H1 (cell line): ENCODE measurements around the gene CHST1. TPM values are rescaled to one million over a fixed set of nuclear protein-coding genes. Genes with fewer than 3 reads are reported as not detected.

Experiments used
- CTCF ChIA-PET: fragments of 300-600 bp; sonication (Branson Sonifier 250); formaldehyde crosslinking; loops from one replicate; lab custom pipeline; 2021; ENCODE audit not compliant: partially characterized antibody; lab: Charles Lee
- POLR2A ChIA-PET: fragments of 300-600 bp; sonication (Branson Sonifier 250); formaldehyde crosslinking; loops from one replicate; lab custom pipeline; 2021; ENCODE audit warnings: inconsistent platforms; ENCODE audit not compliant: partially characterized antibody; lab: Charles Lee
- DNase-seq, 2 experiments: peaks; one replicate each; pipeline versions ENCODE4 v3.0.0 to v3.0.0-alpha.2; 2010 to 2022; ENCODE audit warnings: low spot score in 2 of 2, low read depth in 1 of 2, mixed read lengths in 1 of 2
- FAIRE-seq: peaks from 2 replicates; lab custom pipeline; 2011; peaks lifted over from hg19 to GRCh38; lab: Jason Lieb, UNC
- H2AFZ ChIP-seq: 2 replicates; pipeline ENCODE4 v1.8.1; 2012; ENCODE audit warnings: low read length, inconsistent platforms
- H2AK5ac ChIP-seq: 2 replicates; pipeline ENCODE4 v1.6.1; 2013; ENCODE audit warnings: low read depth, low read length
- H2BK120ac ChIP-seq: replicated peaks from 2 replicates; pipeline ENCODE3; 2013; ENCODE audit warnings: low read depth, low read length, inconsistent platforms
- H2BK12ac ChIP-seq: 2 replicates; pipeline ENCODE4 v1.6.1; 2013; ENCODE audit warnings: low read depth, low read length
- H2BK15ac ChIP-seq: 2 replicates; pipeline ENCODE4 v1.6.1; 2013; ENCODE audit warnings: low read length
- H2BK20ac ChIP-seq: 2 replicates; pipeline ENCODE4 v1.6.1; 2013; ENCODE audit warnings: low read length
- H2BK5ac ChIP-seq: 2 replicates; pipeline ENCODE4 v1.6.1; 2013; ENCODE audit warnings: low read depth, low read length
- H3K14ac ChIP-seq: 2 replicates; pipeline ENCODE4 v1.6.1; 2013; ENCODE audit warnings: inconsistent platforms; ENCODE audit not compliant: insufficient read length
- H3K18ac ChIP-seq: 2 replicates; pipeline ENCODE4 v1.6.1; 2013; ENCODE audit warnings: low read length; ENCODE audit errors: extremely low read depth
- H3K23ac ChIP-seq: 2 replicates; pipeline ENCODE4 v1.6.1; 2013; ENCODE audit warnings: inconsistent platforms; ENCODE audit not compliant: insufficient read length
- H3K23me2 ChIP-seq: 2 replicates; pipeline ENCODE4 v1.6.1; 2013; ENCODE audit warnings: low read depth, low read length
- H3K27ac ChIP-seq: 2 replicates; pipeline ENCODE4 v1.6.1; 2011; ENCODE audit warnings: low read depth, low read length, inconsistent platforms
- H3K27me3 ChIP-seq, 4 experiments: replicated peaks in 1 of 4; 1 replicate in 1 of 4; 2 replicates in 3 of 4; pipeline versions ENCODE4 v1.6.1 to v1.8.1; 2011 to 2013; ENCODE audit warnings: low read length in 3 of 4, mild to moderate bottlenecking in 3 of 4, inconsistent platforms in 2 of 4, mixed read lengths in 2 of 4, moderate library complexity in 1 of 4; ENCODE audit not compliant: control insufficient read depth in 3 of 4, insufficient read depth in 3 of 4; ENCODE audit errors: extremely low read depth in 1 of 4
- H3K36me3 ChIP-seq, 4 experiments: 2 replicates each; pipeline versions ENCODE4 v1.6.1 to v1.8.1; 2011 to 2013; ENCODE audit warnings: mild to moderate bottlenecking in 4 of 4, low read length in 3 of 4, moderate library complexity in 2 of 4, control low read depth in 1 of 4, inconsistent platforms in 1 of 4; ENCODE audit not compliant: insufficient read depth in 4 of 4, control insufficient read depth in 2 of 4
- H3K4ac ChIP-seq: replicated peaks from 2 replicates; pipeline ENCODE3; 2013; ENCODE audit warnings: low read length, low read depth, mixed read lengths, inconsistent platforms; ENCODE audit not compliant: insufficient read length
- H3K4me1 ChIP-seq, 4 experiments: replicated peaks in 1 of 4; 1 replicate in 1 of 4; 2 replicates in 3 of 4; pipeline versions ENCODE4 v1.6.1 to v1.8.1; 2011 to 2013; ENCODE audit warnings: low read length in 3 of 4, inconsistent platforms in 2 of 4, mixed read lengths in 1 of 4; ENCODE audit not compliant: insufficient read depth in 4 of 4, control insufficient read depth in 3 of 4
- H3K4me2 ChIP-seq, 2 experiments: 2 replicates each; pipeline versions ENCODE4 v1.6.1 to v1.8.1; 2011 to 2013; ENCODE audit warnings: low read depth in 2 of 2, low read length in 2 of 2, control low read depth in 1 of 2, inconsistent platforms in 1 of 2, mild to moderate bottlenecking in 1 of 2; ENCODE audit not compliant: insufficient read depth in 1 of 2
- H3K4me3 ChIP-seq, 4 experiments: fragments of 200-600, 300-600 bp in 1 of 4; sonication (generic), shearing (Covaris generic), sonication (Bioruptor Twin) in 1 of 4; 2 replicates each; pipeline versions ENCODE4 v1.5.1 to v1.8.1; 2011 to 2016; ENCODE audit warnings: low read length in 4 of 4, low read depth in 3 of 4, control low read depth in 2 of 4, inconsistent platforms in 2 of 4, mild to moderate bottlenecking in 2 of 4, mixed read lengths in 1 of 4, moderate library complexity in 1 of 4; ENCODE audit not compliant: insufficient read depth in 2 of 4; ENCODE audit errors: extremely low read depth in 1 of 4
- H3K56ac ChIP-seq: replicated peaks from 2 replicates; pipeline ENCODE3; 2013; ENCODE audit warnings: low read depth, mild to moderate bottlenecking, mixed read lengths, low read length, inconsistent platforms; ENCODE audit not compliant: insufficient read length
- H3K79me1 ChIP-seq: 2 replicates; pipeline ENCODE4 v1.6.1; 2013; ENCODE audit warnings: low read depth, low read length, control low read depth
- H3K79me2 ChIP-seq, 2 experiments: 2 replicates each; pipeline versions ENCODE4 v1.6.1 to v1.8.1; 2012 to 2013; ENCODE audit warnings: low read length in 2 of 2, mild to moderate bottlenecking in 2 of 2, inconsistent platforms in 1 of 2; ENCODE audit not compliant: insufficient read depth in 2 of 2, control insufficient read depth in 1 of 2
- H3K9ac ChIP-seq, 4 experiments: replicated peaks in 1 of 4; 1 replicate in 1 of 4; 2 replicates in 3 of 4; pipeline versions ENCODE4 v1.6.1 to v1.8.1; 2011 to 2013; ENCODE audit warnings: low read depth in 3 of 4, low read length in 3 of 4, control low read depth in 2 of 4, mild to moderate bottlenecking in 2 of 4, moderate library complexity in 2 of 4, inconsistent platforms in 1 of 4; ENCODE audit errors: extremely low read depth in 1 of 4
- H3K9me3 ChIP-seq, 2 experiments: 2 replicates each; pipeline versions ENCODE4 v1.6.1 to v1.8.1; 2012 to 2013; ENCODE audit warnings: mild to moderate bottlenecking in 2 of 2, moderate library complexity in 2 of 2, control low read depth in 1 of 2, inconsistent platforms in 1 of 2, low read depth in 1 of 2, low read length in 1 of 2, mixed read lengths in 1 of 2; ENCODE audit not compliant: insufficient read depth in 2 of 2
- H4K20me1 ChIP-seq, 2 experiments: replicated peaks in 1 of 2; 2 replicates each; pipeline versions ENCODE3 to v1.8.1; 2011 to 2013; ENCODE audit warnings: inconsistent platforms in 2 of 2, low read length in 2 of 2, mild to moderate bottlenecking in 1 of 2; ENCODE audit not compliant: insufficient read depth in 2 of 2, control insufficient read depth in 1 of 2
- H4K5ac ChIP-seq: 2 replicates; pipeline ENCODE4 v1.6.1; 2013; ENCODE audit warnings: low read length, low read depth, mixed read lengths, inconsistent platforms; ENCODE audit not compliant: insufficient read length
- H4K8ac ChIP-seq: 2 replicates; pipeline ENCODE4 v1.8.0; 2013; ENCODE audit warnings: mild to moderate bottlenecking, moderate library complexity, low read length, inconsistent platforms; ENCODE audit not compliant: insufficient read depth; ENCODE audit errors: extremely low read depth
- H4K91ac ChIP-seq: replicated peaks from 2 replicates; pipeline ENCODE3; 2013; ENCODE audit warnings: low read length, mixed read lengths, inconsistent platforms; ENCODE audit not compliant: insufficient read length
- CEBPB ChIP-seq: IDR thresholded peaks from 2 replicates; pipeline ENCODE4 v1.6.1; 2012; ENCODE audit warnings: low read depth, low read length
- CTBP2 ChIP-seq: IDR thresholded peaks from 2 replicates; pipeline ENCODE4 v1.7.0; 2011; ENCODE audit warnings: borderline replicate concordance, mild to moderate bottlenecking, moderate library complexity, mixed read lengths, low read length; ENCODE audit not compliant: insufficient read depth, insufficient read length
- FOSL1 ChIP-seq: IDR thresholded peaks from 2 replicates; pipeline ENCODE4 v1.6.1; 2011; ENCODE audit warnings: mild to moderate bottlenecking, low read depth, low read length, moderate library complexity; ENCODE audit not compliant: insufficient read depth
- RFX5 ChIP-seq: IDR thresholded peaks from 2 replicates; pipeline ENCODE4 v1.6.1; 2011; ENCODE audit warnings: low read depth, low read length, improper control_type of control experiment, borderline replicate concordance
- SP1 ChIP-seq: IDR thresholded peaks from 2 replicates; pipeline ENCODE4 v1.6.1; 2011; ENCODE audit warnings: low read depth, low read length
- TAF1 ChIP-seq: IDR thresholded peaks from 2 replicates; pipeline ENCODE4 v1.6.1; 2011; ENCODE audit warnings: mild to moderate bottlenecking, low read depth, low read length
- TCF12 ChIP-seq: IDR thresholded peaks from 2 replicates; pipeline ENCODE4 v1.6.1; 2011; ENCODE audit warnings: low read depth, mild to moderate bottlenecking, low read length
- TEAD4 ChIP-seq: IDR thresholded peaks from 2 replicates; pipeline ENCODE4 v1.6.1; 2012; ENCODE audit warnings: low read depth, low read length, inconsistent platforms, mixed read lengths
- WGBS, 2 experiments: shearing (Covaris generic) in 1 of 2; methylation state at CpG; one replicate each; pipeline versions ENCODE4 v1.1.6 to v1.1.7; 2013 to 2015; ENCODE audit warnings: low lambda C conversion rate in 2 of 2, mixed read lengths in 2 of 2, inconsistent platforms in 1 of 2, low coverage in 1 of 2, missing lambda C conversion rate in 1 of 2; ENCODE audit not compliant: insufficient replicate concordance in 2 of 2, insufficient coverage in 1 of 2, insufficient read length in 1 of 2; ENCODE audit errors: extremely low coverage in 1 of 2, missing lambda C conversion rate in 1 of 2; 5-methylcytosine and 5-hydroxymethylcytosine counted together
- polyA plus RNA-seq, 7 experiments: library from polyadenylated mRNA; depleted of rRNA in 3 of 7; stranded (reverse) in 5 of 7; unstranded in 2 of 7; fragments of >200 nt in 5 of 7; fragments of 200-250 nt in 2 of 7; gene quantifications; 1 replicate in 5 of 7; 2 replicates in 1 of 7; 4 replicates in 1 of 7; pipeline versions ENCODE4 v1.2.1 to v1.2.3, GENCODE V29; 2011 to 2013; ENCODE audit warnings: missing spikeins in 2 of 7, mixed read lengths in 2 of 7
- total RNA-seq: library from RNA; stranded (reverse); fragmentation: NEBNext Ultra II Directional; extraction: Animal tissue kit (Norgen Biotek cat#: 25700); gene quantifications from 2 replicates; pipeline ENCODE4 v1.2.1, GENCODE V29; 2021
- TF ChIP-seq, protein P1 (sequence below): IDR thresholded peaks from 2 replicates; pipeline ENCODE4 v1.6.1; 2012; ENCODE audit warnings: low read length, inconsistent platforms

CHST1 gene
- total and polyA plus RNA-seq, 2 of the 8 experiments (the other 6 are each of a cell fraction or from before 2014, with no cell fraction given), result 1.6 to 3.8 TPM

DNA sequence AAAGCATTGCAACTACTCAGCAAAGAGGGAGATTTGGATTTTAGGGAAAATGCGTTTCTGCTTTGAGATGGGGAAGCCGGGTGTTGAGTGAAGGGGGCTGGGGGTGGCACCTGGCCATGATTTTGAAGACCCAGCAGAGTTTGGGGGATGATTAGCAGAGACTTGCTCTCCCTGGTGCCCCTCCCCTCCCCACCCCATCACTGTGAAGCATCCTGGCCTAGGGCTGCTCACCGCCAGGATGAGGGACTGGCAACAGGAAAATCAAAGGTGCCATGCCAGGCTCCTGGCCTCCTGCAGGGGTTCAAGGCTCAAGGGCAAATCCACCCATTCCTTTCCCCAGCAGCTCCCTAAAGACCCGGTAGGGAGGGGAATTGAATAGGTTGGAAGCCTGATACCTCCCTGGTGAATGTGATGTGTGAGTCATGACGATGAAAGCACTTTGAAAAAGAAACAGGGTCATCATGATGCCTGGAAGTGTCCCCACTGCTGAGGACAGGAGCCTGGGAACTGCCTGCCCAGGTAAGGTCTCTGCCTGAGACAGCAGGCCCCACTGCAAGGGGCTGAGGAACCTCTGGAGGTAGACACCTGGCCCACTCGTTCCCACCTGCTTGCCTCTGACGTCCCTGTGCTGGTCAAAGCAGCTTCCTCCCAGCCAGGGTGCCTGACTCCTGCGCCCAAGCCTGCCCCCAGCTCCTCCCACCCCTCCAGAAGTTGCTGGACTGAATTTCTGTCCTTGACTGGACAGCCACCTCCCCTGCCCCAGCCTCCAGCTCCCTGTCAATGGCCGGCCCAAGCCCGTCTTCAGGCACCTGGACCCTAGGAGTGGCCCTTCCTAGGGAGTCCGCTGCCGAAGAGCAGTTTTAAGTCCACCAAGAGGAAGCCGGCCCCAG, 1.7 kb downstream of the CHST1 start:
- no peak for DNase-seq
- TF ChIP-seq CEBPB (no peak), TEAD4 (no peak), CTBP2 (no peak), FOSL1 (no peak), RFX5 (no peak), SP1 (no peak), TCF12 (no peak), TAF1 (no peak)
- TF ChIP-seq, protein P1, sequence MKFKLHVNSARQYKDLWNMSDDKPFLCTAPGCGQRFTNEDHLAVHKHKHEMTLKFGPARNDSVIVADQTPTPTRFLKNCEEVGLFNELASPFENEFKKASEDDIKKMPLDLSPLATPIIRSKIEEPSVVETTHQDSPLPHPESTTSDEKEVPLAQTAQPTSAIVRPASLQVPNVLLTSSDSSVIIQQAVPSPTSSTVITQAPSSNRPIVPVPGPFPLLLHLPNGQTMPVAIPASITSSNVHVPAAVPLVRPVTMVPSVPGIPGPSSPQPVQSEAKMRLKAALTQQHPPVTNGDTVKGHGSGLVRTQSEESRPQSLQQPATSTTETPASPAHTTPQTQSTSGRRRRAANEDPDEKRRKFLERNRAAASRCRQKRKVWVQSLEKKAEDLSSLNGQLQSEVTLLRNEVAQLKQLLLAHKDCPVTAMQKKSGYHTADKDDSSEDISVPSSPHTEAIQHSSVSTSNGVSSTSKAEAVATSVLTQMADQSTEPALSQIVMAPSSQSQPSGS, result no peak

More for the DNA sequence above, 1.7 kb downstream of the CHST1 start:
- Histone ChIP-seq H3K27ac (no peak overlapping the region), H3K4me3 (peak overlapping the region in 3 of 4 experiments; percentile 52 to 78 (median 52); a peak in 6 of 8 replicates), H3K56ac (no peak overlapping the region), H3K4me1 (peaks cover 0 to 22% (median 17%) of the 10 kb centered on the region in 4 experiments; a peak in 6 of 7 replicates), H3K9ac (no peak overlapping the region), H2AK5ac (0 out of 2 replicates have a peak overlapping the region, but pooled peaks have one; percentile 69), H4K8ac (no peak overlapping the region), H3K36me3 (no peaks in the 10 kb centered on the region), H3K27me3 (peaks cover 11 to 46% (median 37%) of the 10 kb centered on the region in 4 experiments), H3K79me1 (no peaks in the 10 kb centered on the region), H2BK120ac (no peak overlapping the region), H3K9me3 (no peaks in the 10 kb centered on the region), H2BK12ac (0 out of 2 replicates have a peak overlapping the region, but pooled peaks have one; percentile 71), H3K23me2 (peaks cover 12% of the 10 kb centered on the region; the same call in 1 of the 2 replicates), H2BK5ac (no peak overlapping the region), H3K79me2 (no peaks in the 10 kb centered on the region), H3K4me2 (peak overlapping the region; percentile 74 to 96), H3K4ac (no peak overlapping the region), H4K91ac (no peak overlapping the region), H3K14ac (no peak overlapping the region), H3K23ac (no peak overlapping the region), H2BK20ac (no peak overlapping the region), H2AFZ (no peak overlapping the region; the same call in 1 of the 2 replicates), H3K18ac (peak overlapping the region; percentile 32; the same call in 1 of the 2 replicates), H2BK15ac (no peak overlapping the region), H4K5ac (no peak overlapping the region), H4K20me1 (peaks cover 2% of the 10 kb centered on the region in 2 experiments)
- FAIRE-seq, result no peak
- ChIA-PET POLR2A (interaction anchor here (1.9 kb wide), 1 partner anchor 9 kb away, joined by 8 read pairs; no protein-coding TSS in a partner anchor), CTCF (interaction anchor here (0.7 to 2.7 kb wide), 8 partner anchors 9 to 304 kb away, joined by 3 to 14 read pairs (median 4); no protein-coding TSS in a partner anchor)
- 40% methylated on average over 13 of the region's 13 CpGs; no CpG with 5 or more reads in 1 of the 2 experiments for WGBS, 2 experiments
